IPS DF 6.9 (cell line): ENCODE data around the gene LYSMD1.

Experiments
- DNase-seq: peaks from one replicate; pipeline ENCODE4 v3.0.0-alpha.2; 2013; ENCODE audit warnings: low read depth, low spot score
- H3K27ac ChIP-seq: one replicate; pipeline ENCODE4 v1.5.1; 2013; ENCODE audit warnings: low read length, control low read depth
- H3K27me3 ChIP-seq: 2 replicates; pipeline ENCODE4 v1.6.1; 2013; ENCODE audit warnings: mild to moderate bottlenecking, low read length; ENCODE audit not compliant: control insufficient read depth, insufficient read depth
- H3K36me3 ChIP-seq: 2 replicates; pipeline ENCODE4 v1.6.1; 2013; ENCODE audit warnings: low read length; ENCODE audit not compliant: control insufficient read depth, insufficient read depth
- H3K4me1 ChIP-seq: 2 replicates; pipeline ENCODE4 v1.6.1; 2013; ENCODE audit warnings: low read length; ENCODE audit not compliant: control insufficient read depth, insufficient read depth
- H3K4me3 ChIP-seq: 2 replicates; pipeline ENCODE4 v1.5.1; 2013; ENCODE audit warnings: mild to moderate bottlenecking, low read length
- H3K9me3 ChIP-seq: 2 replicates; pipeline ENCODE4 v1.6.1; 2013; ENCODE audit warnings: low read length, inconsistent platforms; ENCODE audit not compliant: control insufficient read depth, insufficient read depth
- WGBS: extraction: QIAGEN DNeasy Blood & Tissue Kit; methylation state at CpG from one replicate; pipeline ENCODE4 v1.1.7; 2013; ENCODE audit warnings: mixed read lengths, missing lambda C conversion rate; ENCODE audit not compliant: insufficient read length, insufficient coverage; 5-methylcytosine and 5-hydroxymethylcytosine counted together

The LYSMD1 gene

GRCh38 chr1:151128800-151129199 is 36.9 kb downstream of the LYSMD1 start:
- H3K9me3 ChIP-seq = no peaks in the 10 kb centered on the region
- no CpG with 5 or more reads among the region's 6 CpGs for WGBS
- H3K4me3 ChIP-seq = no peak overlapping the region
- no peak for DNase-seq
- H3K27me3 ChIP-seq = no peaks in the 10 kb centered on the region
- H3K36me3 ChIP-seq = no peaks in the 10 kb centered on the region; the same call in 1 of the 2 replicates
- no peak overlapping the region for H3K27ac ChIP-seq
- H3K4me1 ChIP-seq = peaks cover 7% of the 10 kb centered on the region

GRCh38 chr1:151124763-151125403 is 40.8 kb downstream of the LYSMD1 start:
- no CpG with 5 or more reads among the region's 5 CpGs for WGBS
- Histone ChIP-seq H3K4me3 (no peak overlapping the region), H3K27me3 (no peaks in the 10 kb centered on the region), H3K4me1 (peaks cover 2% of the 10 kb centered on the region; the same call in 1 of the 2 replicates), H3K9me3 (no peaks in the 10 kb centered on the region), H3K36me3 (no peaks in the 10 kb centered on the region), H3K27ac (no peak overlapping the region)
- DNase-seq = no peak

GRCh38 chr1:151113877-151114276 is 51.8 kb downstream of the LYSMD1 start:
- whole genome bisulfite sequencing = no CpG with 5 or more reads among the region's 5 CpGs
- no peak for DNase-seq
- Histone ChIP-seq H3K4me3 (no peak overlapping the region), H3K27ac (no peak overlapping the region), H3K4me1 (no peaks in the 10 kb centered on the region), H3K27me3 (no peaks in the 10 kb centered on the region; the same call in 1 of the 2 replicates), H3K36me3 (no peaks in the 10 kb centered on the region), H3K9me3 (no peaks in the 10 kb centered on the region)
